Measurements from ENCODE around the gene COG3.
A peak's percentile ranks its signal among the peaks of the same experiment; 100 is the strongest.

COG3 gene

GRCh38 chr13:45506811-45507210 lies 42.1 kb downstream of the COG3 start:
- no peak for DNase-seq

GRCh38 chr13:45508776-45509175 lies 44.0 kb downstream of the COG3 start:
- DNase-seq = no peak

- no peak for DNase-seq
These were observed 45.9 kb downstream of the COG3 start for GRCh38 chr13:45510672-45511071.

GRCh38 chr13:45511310-45512097 lies 46.8 kb downstream of the COG3 start:
- peak; percentile 70 for DNase-seq

- DNase-seq = no peak
These were observed 47.4 kb downstream of the COG3 start for GRCh38 chr13:45512098-45512496.

- no peak for DNase-seq
These were observed 52.0 kb downstream of the COG3 start for GRCh38 chr13:45516757-45517156.

GRCh38 chr13:45518525-45519245 lies 53.9 kb downstream of the COG3 start:
- no peak for DNase-seq

GRCh38 chr13:45519493-45519892 lies 54.8 kb downstream of the COG3 start:
- no peak for DNase-seq

GRCh38 chr13:45521297-45521696 lies 56.6 kb downstream of the COG3 start:
- DNase-seq = peak; percentile 76

- DNase-seq = peak; percentile 36
These were observed 57.8 kb downstream of the COG3 start for GRCh38 chr13:45522571-45522970.

- DNase-seq = no peak
These were observed 63.1 kb downstream of the COG3 start for GRCh38 chr13:45527699-45528462.

- no peak for DNase-seq
These were observed 65.0 kb downstream of the COG3 start for GRCh38 chr13:45529758-45530157.

GRCh38 chr13:45534604-45535003 lies 69.9 kb downstream of the COG3 start:
- DNase-seq = no peak

- no peak for DNase-seq
These were observed 71.5 kb downstream of the COG3 start for GRCh38 chr13:45536224-45536623.

- peak; percentile 14 for DNase-seq
These were observed 72.8 kb downstream of the COG3 start for GRCh38 chr13:45537516-45537915.

- no peak for DNase-seq
These were observed 73.6 kb downstream of the COG3 start for GRCh38 chr13:45538382-45538781.

- DNase-seq = no peak
These were observed 75.5 kb downstream of the COG3 start for GRCh38 chr13:45540195-45540594.

GRCh38 chr13:45540864-45541263 lies 76.1 kb downstream of the COG3 start:
- DNase-seq = no peak

- no peak for DNase-seq
These were observed 77.1 kb downstream of the COG3 start for GRCh38 chr13:45541806-45542205.

GRCh38 chr13:45542391-45542790 lies 77.7 kb downstream of the COG3 start:
- no peak for DNase-seq

GRCh38 chr13:45542878-45543277 lies 78.1 kb downstream of the COG3 start:
- no peak for DNase-seq

GRCh38 chr13:45544520-45544919 lies 79.8 kb downstream of the COG3 start:
- no peak for DNase-seq

- no peak for DNase-seq
These were observed 81.1 kb downstream of the COG3 start for GRCh38 chr13:45545686-45546409.
